ENCODE data around the gene LAMA2.

- TF ChIP-seq CTCF (conservative IDR thresholded peaks at IDR 0.05 in 1 of 2, IDR thresholded peaks at IDR 0.05 in 1 of 2; ENCODE audit: low read depth in 1 of 2, low read length in 2 of 2) (no peak), EZH2 (IDR thresholded peaks at IDR 0.05; ENCODE audit: low read length, missing control alignments) (no peak)
Measured at GRCh38 chr6:129150507-129150906, 267.6 kb downstream of the LAMA2 start.

Data from fibroblast of lung (primary cell).